Liver (tissue), 9 donors: Measurements from ENCODE around the gene CLDN14. TPM values are rescaled to one million over a fixed set of nuclear protein-coding genes. Genes with fewer than 3 reads are reported as not detected.

Experiments
- DNase-seq: peaks from one replicate; pipeline ENCODE4 v3.0.0-alpha.2; 2017; ENCODE audit warnings: low spot score
- H3K27ac ChIP-seq, 2 donors: one replicate each; pipeline ENCODE4 v1.7.0; 2013; ENCODE audit warnings: inconsistent platforms in 2 of 2, low read length in 2 of 2, control low read depth in 1 of 2, low read depth in 1 of 2, mild to moderate bottlenecking in 1 of 2
- H3K27me3 ChIP-seq, 4 donors: one replicate each; pipeline versions ENCODE4 v1.6.1 to v1.7.0; 2013; ENCODE audit warnings: low read length in 3 of 4, inconsistent platforms in 1 of 4, mild to moderate bottlenecking in 1 of 4, moderate library complexity in 1 of 4; ENCODE audit not compliant: control insufficient read depth in 4 of 4, insufficient read depth in 4 of 4
- H3K36me3 ChIP-seq, 4 donors: one replicate each; pipeline versions ENCODE4 v1.6.1 to v1.7.0; 2013; ENCODE audit warnings: low read length in 3 of 4, mild to moderate bottlenecking in 3 of 4, low read depth in 1 of 4, moderate library complexity in 1 of 4; ENCODE audit not compliant: control insufficient read depth in 4 of 4, insufficient read depth in 3 of 4
- H3K4me1 ChIP-seq, 4 donors: one replicate each; pipeline versions ENCODE4 v1.6.1 to v1.7.0; 2013; ENCODE audit warnings: low read length in 3 of 4, mild to moderate bottlenecking in 3 of 4, moderate library complexity in 1 of 4; ENCODE audit not compliant: control insufficient read depth in 4 of 4, insufficient read depth in 4 of 4
- H3K4me3 ChIP-seq, 3 donors: one replicate each; pipeline versions ENCODE4 v1.6.1 to v1.7.0; 2013; ENCODE audit warnings: low read length in 3 of 3, control low read depth in 1 of 3, low read depth in 1 of 3, mild to moderate bottlenecking in 1 of 3
- H3K9ac ChIP-seq, 2 donors: one replicate each; pipeline ENCODE4 v1.7.0; 2013; ENCODE audit warnings: low read length in 2 of 2, mild to moderate bottlenecking in 2 of 2, moderate library complexity in 2 of 2, control low read depth in 1 of 2, low read depth in 1 of 2
- H3K9me3 ChIP-seq, 4 donors: one replicate each; pipeline versions ENCODE4 v1.6.1 to v1.7.0; 2013; ENCODE audit warnings: low read length in 3 of 4; ENCODE audit not compliant: control insufficient read depth in 4 of 4
- ATF3 ChIP-seq: IDR thresholded peaks from 2 replicates; pipeline ENCODE4 v1.6.1; 2016; ENCODE audit warnings: antibody characterized with exemption
- CTCF ChIP-seq: fragments of 150-350 bp; IDR thresholded peaks from 2 replicates; pipeline ENCODE4 v1.5.1; 2017; ENCODE audit warnings: improper control_type of control experiment, low read depth, low read length; ENCODE audit not compliant: missing input control
- EGR1 ChIP-seq, 2 donors: IDR thresholded peaks; 2 replicates each; pipeline ENCODE4 v1.6.1; 2016 to 2018; ENCODE audit warnings: antibody characterized with exemption in 2 of 2, low read depth in 2 of 2
- FOXA1 ChIP-seq: IDR thresholded peaks from 2 replicates; pipeline ENCODE4 v1.6.1; 2016; ENCODE audit warnings: antibody characterized with exemption
- FOXA2 ChIP-seq: IDR thresholded peaks from 2 replicates; pipeline ENCODE4 v1.6.1; 2016; ENCODE audit warnings: antibody characterized with exemption
- GABPA ChIP-seq, 2 donors: IDR thresholded peaks in 1 of 2; conservative IDR thresholded peaks in 1 of 2; 2 replicates each; pipeline ENCODE4 v1.6.1; 2016; ENCODE audit warnings: antibody characterized with exemption in 2 of 2, mild to moderate bottlenecking in 1 of 2, moderate library complexity in 1 of 2
- HNF4A ChIP-seq, 2 donors: conservative IDR thresholded peaks; 2 replicates each; pipeline ENCODE4 v1.6.1; 2016; ENCODE audit warnings: antibody characterized with exemption in 2 of 2, mild to moderate bottlenecking in 2 of 2
- HNF4G ChIP-seq: IDR thresholded peaks from 2 replicates; pipeline ENCODE4 v1.6.1; 2016; ENCODE audit warnings: antibody characterized with exemption
- JUND ChIP-seq, 2 donors: IDR thresholded peaks; 2 replicates each; pipeline ENCODE4 v1.6.1; 2016; ENCODE audit warnings: antibody characterized with exemption in 2 of 2
- MAX ChIP-seq: IDR thresholded peaks from 2 replicates; pipeline ENCODE4 v1.6.1; 2016; ENCODE audit warnings: antibody characterized with exemption
- NR2F2 ChIP-seq: IDR thresholded peaks from 2 replicates; pipeline ENCODE4 v1.6.1; 2016; ENCODE audit warnings: antibody characterized with exemption
- RAD21 ChIP-seq, 2 donors: IDR thresholded peaks; 2 replicates each; pipeline ENCODE4 v1.6.1; 2016; ENCODE audit warnings: antibody characterized with exemption in 2 of 2, mild to moderate bottlenecking in 2 of 2
- RXRA ChIP-seq, 2 donors: IDR thresholded peaks; 2 replicates each; pipeline ENCODE4 v1.6.1; 2017 to 2018; ENCODE audit warnings: antibody characterized with exemption in 2 of 2, mild to moderate bottlenecking in 1 of 2
- SP1 ChIP-seq: IDR thresholded peaks from 2 replicates; pipeline ENCODE4 v1.6.1; 2018; ENCODE audit warnings: antibody characterized with exemption, mild to moderate bottlenecking
- TAF1 ChIP-seq: conservative IDR thresholded peaks from 2 replicates; pipeline ENCODE4 v1.6.1; 2016; ENCODE audit warnings: antibody characterized with exemption, mild to moderate bottlenecking
- YY1 ChIP-seq: IDR thresholded peaks from 2 replicates; pipeline ENCODE4 v1.6.1; 2016; ENCODE audit warnings: antibody characterized with exemption, mild to moderate bottlenecking
- ZBTB33 ChIP-seq: IDR thresholded peaks from 2 replicates; pipeline ENCODE4 v1.6.1; 2016; ENCODE audit warnings: antibody characterized with exemption
- WGBS: extraction: QIAGEN DNeasy Blood & Tissue Kit; methylation state at CpG from one replicate; pipeline ENCODE4 v1.1.7; 2013; 5-methylcytosine and 5-hydroxymethylcytosine counted together
- polyA plus RNA-seq, 2 donors: library from polyadenylated mRNA; stranded (reverse) in 1 of 2; unstranded in 1 of 2; fragments of 200-250 nt in 1 of 2; fragments of >200 nt in 1 of 2; fragmentation: Nextera tagmentation in 1 of 2; extraction: Ambion mirVana in 1 of 2; gene quantifications; one replicate each; pipeline versions ENCODE4 v1.2.1 to v1.2.3, GENCODE V29; 2013 to 2015
- total RNA-seq, 2 donors: library from RNA; depleted of rRNA; stranded (reverse); fragments of >200 nt; gene quantifications; one replicate each; pipeline ENCODE4 v1.2.3, GENCODE V29; 2014
- donor health status: healthy.
- donor health status: healthy.
- donor health status: healthy.
- donor health status: healthy.
- donor health status: healthy.

CLDN14 gene
- total and polyA plus RNA-seq, 4 donors, result 6.3 to 19.4 (median 13.4) TPM

- TF ChIP-seq CTCF (no peak), JUND (IDR thresholded peaks at IDR 0.05) (no peak), FOXA2 (no peak), HNF4A (conservative IDR thresholded peaks at IDR 0.05) (no peak)
Observed at GRCh38 chr21:36473203-36473602, 6.7 kb downstream of the CLDN14 start (continued).

GRCh38 chr21:36472377-36472776 is 7.5 kb downstream of the CLDN14 start:
- H3K4me1 ChIP-seq, result peaks cover 5 to 47% (median 40%) of the 10 kb centered on the region in 4 donors
- 100% methylated on average over 2 of the region's 2 CpGs for WGBS
- no peak for DNase-seq
- H3K9me3 ChIP-seq, result no peaks in the 10 kb centered on the region
- peaks cover 0 to 7% (median 4%) of the 10 kb centered on the region in 4 donors for H3K36me3 ChIP-seq
- TF ChIP-seq ATF3 (no peak), FOXA2 (no peak), YY1 (no peak), HNF4G (no peak), EGR1 (IDR thresholded peaks at IDR 0.05; ENCODE audit: low read depth in 2 of 2) (no peak), CTCF (no peak), FOXA1 (no peak)
- H3K27me3 ChIP-seq, result no peaks in the 10 kb centered on the region
- H3K27ac ChIP-seq, result no peak overlapping the region
- no peak overlapping the region for H3K9ac ChIP-seq
- no peak overlapping the region for H3K4me3 ChIP-seq

GRCh38 chr21:36471254-36471723 is 8.6 kb downstream of the CLDN14 start:
- H3K27me3 ChIP-seq, result no peaks in the 10 kb centered on the region
- DNase-seq, result no peak
- 78% methylated on average over 1 of the region's 1 CpG for WGBS
- peaks cover 0 to 4% (median 2%) of the 10 kb centered on the region in 4 donors for H3K36me3 ChIP-seq
- no peaks in the 10 kb centered on the region for H3K9me3 ChIP-seq
- H3K27ac ChIP-seq, result no peak overlapping the region
- peaks cover 5 to 41% (median 32%) of the 10 kb centered on the region in 4 donors for H3K4me1 ChIP-seq
- no peak overlapping the region for H3K9ac ChIP-seq
- H3K4me3 ChIP-seq, result no peak overlapping the region
- no peak for TF ChIP-seq RAD21 (IDR thresholded peaks at IDR 0.05)
- no peak for TF ChIP-seq FOXA1
- TF ChIP-seq SP1, result no peak
- no peak for TF ChIP-seq ATF3
- TF ChIP-seq NR2F2, result no peak
- TF ChIP-seq ZBTB33, result no peak
- no peak for TF ChIP-seq GABPA (IDR thresholded peaks at IDR 0.05 in 1 of 2, conservative IDR thresholded peaks at IDR 0.05 in 1 of 2)
- TF ChIP-seq RXRA (IDR thresholded peaks at IDR 0.05), result no peak
- TF ChIP-seq CTCF, result no peak
- no peak for TF ChIP-seq HNF4A (conservative IDR thresholded peaks at IDR 0.05)
- TF ChIP-seq HNF4G, result no peak
- no peak for TF ChIP-seq MAX
- TF ChIP-seq TAF1, result no peak
- no peak for TF ChIP-seq YY1
